ENCODE data around the gene NDNF. TPM values are rescaled to one million over a fixed set of nuclear protein-coding genes. Genes with fewer than 3 reads are reported as not detected.

Gene NDNF
- total and polyA plus RNA-seq, 7 donors: 1.2 to 11.1 (median 3.8) TPM

GRCh38 chr4:121009578-121010478 is 62.5 kb downstream of the NDNF start:
- H3K4me3 ChIP-seq: no peak overlapping the region
- intact Hi-C loops (cut with DNase I): no loop called here
- WGBS, 2 donors: 63 to 87% methylated on average over 3 of the region's 3 CpGs
- no peak for DNase-seq
- no peaks in the 10 kb centered on the region for H3K36me3 ChIP-seq
- TF ChIP-seq EP300 (IDR thresholded peaks at IDR 0.05): no peak
- TF ChIP-seq POLR2AphosphoS5 (IDR thresholded peaks at IDR 0.05): no peak
- no peak for TF ChIP-seq CTCF (IDR thresholded peaks at IDR 0.05)
- no peak for TF ChIP-seq POLR2A (IDR thresholded peaks at IDR 0.05)
- no peak overlapping the region for H3K27ac ChIP-seq
- H3K4me1 ChIP-seq: peaks cover 0 to 16% (median 5%) of the 10 kb centered on the region in 4 donors
- H3K9me3 ChIP-seq: no peaks in the 10 kb centered on the region
- no peaks in the 10 kb centered on the region for H3K27me3 ChIP-seq

DNA sequence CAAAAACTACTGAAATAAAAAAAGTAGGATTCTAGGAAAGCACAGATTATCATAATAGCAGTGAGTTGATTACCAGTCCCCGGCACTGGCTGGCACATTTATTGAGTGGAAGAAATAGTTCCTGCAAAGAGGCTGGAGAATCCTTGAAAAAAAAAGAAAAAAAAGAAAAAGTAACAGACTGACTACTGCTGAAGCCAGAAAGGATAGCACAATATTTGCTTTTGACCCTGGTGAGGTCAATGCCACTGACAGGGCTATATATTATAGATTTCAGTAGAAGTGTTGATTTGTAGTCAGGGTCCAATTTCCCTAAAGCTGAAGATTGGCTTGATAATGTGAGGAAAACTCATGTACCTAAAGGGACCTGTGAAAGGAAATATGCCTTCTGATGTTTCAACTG is 64.7 kb downstream of the NDNF start:
- no peaks in the 10 kb centered on the region for H3K9me3 ChIP-seq
- no peaks in the 10 kb centered on the region for H3K36me3 ChIP-seq
- H3K27ac ChIP-seq: no peak overlapping the region
- H3K27me3 ChIP-seq: no peaks in the 10 kb centered on the region
- DNase-seq: no peak
- peaks cover 0 to 6% (median 3%) of the 10 kb centered on the region in 4 donors for H3K4me1 ChIP-seq
- TF ChIP-seq POLR2A (IDR thresholded peaks at IDR 0.05): no peak
- TF ChIP-seq CTCF (IDR thresholded peaks at IDR 0.05): no peak
- TF ChIP-seq EP300 (IDR thresholded peaks at IDR 0.05): no peak
- TF ChIP-seq POLR2AphosphoS5 (IDR thresholded peaks at IDR 0.05): no peak
- intact Hi-C loops (cut with DNase I): no loop called here
- 0% methylated on average over 1 of the region's 1 CpG for WGBS, 2 donors
- no peak overlapping the region for H3K4me3 ChIP-seq

DNA sequence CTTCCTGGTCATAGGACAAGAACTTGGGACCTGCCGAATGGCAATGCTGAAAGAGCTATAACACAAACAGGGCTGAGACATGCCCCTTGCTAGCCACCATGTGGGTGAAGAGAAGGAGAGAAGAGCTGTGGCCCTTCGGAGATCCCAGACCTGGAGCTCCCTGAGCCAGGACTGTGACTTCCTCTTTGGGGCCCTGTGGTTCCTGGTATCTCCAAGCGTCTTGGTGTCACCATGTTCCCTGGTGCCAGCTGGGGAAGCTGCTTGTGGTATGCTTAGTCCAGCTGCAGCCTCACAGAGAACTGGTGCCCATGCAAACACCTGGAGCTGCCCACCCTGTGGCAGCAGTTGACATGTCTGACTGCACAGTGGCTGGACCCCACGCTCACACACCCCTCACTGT is 68.5 kb downstream of the NDNF start:
- WGBS, 2 donors: 91 to 94% methylated on average over 4 of the region's 4 CpGs
- no peak for DNase-seq
- no peaks in the 10 kb centered on the region for H3K9me3 ChIP-seq
- H3K4me3 ChIP-seq: no peak overlapping the region
- H3K36me3 ChIP-seq: no peaks in the 10 kb centered on the region
- H3K27ac ChIP-seq: no peak overlapping the region
- H3K4me1 ChIP-seq: no peaks in the 10 kb centered on the region
- no peaks in the 10 kb centered on the region for H3K27me3 ChIP-seq
- TF ChIP-seq POLR2A (IDR thresholded peaks at IDR 0.05) (no peak), POLR2AphosphoS5 (IDR thresholded peaks at IDR 0.05) (no peak), CTCF (IDR thresholded peaks at IDR 0.05) (no peak), EP300 (IDR thresholded peaks at IDR 0.05) (no peak)
- intact Hi-C loops (cut with DNase I): no loop called here

- WGBS, 2 donors: 57 to 63% methylated on average over 1 of the region's 1 CpG
Observed at GRCh38 chr4:120995266-120996010, 76.9 kb downstream of the NDNF start.

More at GRCh38 chr4:120995266-120996010, 76.9 kb downstream of the NDNF start:
- intact Hi-C loops (cut with DNase I): no loop called here
- H3K36me3 ChIP-seq: no peaks in the 10 kb centered on the region
- no peaks in the 10 kb centered on the region for H3K27me3 ChIP-seq
- H3K9me3 ChIP-seq: no peaks in the 10 kb centered on the region
- DNase-seq: no peak
- no peak overlapping the region for H3K27ac ChIP-seq
- no peak overlapping the region for H3K4me3 ChIP-seq
- H3K4me1 ChIP-seq: no peaks in the 10 kb centered on the region
- TF ChIP-seq CTCF (IDR thresholded peaks at IDR 0.05) (no peak), POLR2A (IDR thresholded peaks at IDR 0.05) (no peak), EP300 (IDR thresholded peaks at IDR 0.05) (no peak), POLR2AphosphoS5 (IDR thresholded peaks at IDR 0.05) (no peak)

Measured in sigmoid colon (tissue), 7 donors.